Activated T-cell treated with anti-CD3 and anti-CD28 coated beads for 24 hours (primary cell): ENCODE measurements around the gene FBXL16.

Experiments
- DNase-seq: peaks from one replicate; pipeline ENCODE4 v3.0.0-alpha.2; 2020; ENCODE audit warnings: low read depth

Gene FBXL16

GRCh38 chr16:734981-735881 is 29.6 kb upstream of the FBXL16 start:
- no peak for DNase-seq

GRCh38 chr16:734208-734980 is 28.8 kb upstream of the FBXL16 start:
- no peak for DNase-seq

- no peak for DNase-seq
Observed at GRCh38 chr16:733382-734207, 28.0 kb upstream of the FBXL16 start.

- DNase-seq, result no peak
Observed at GRCh38 chr16:732936-733335, 27.3 kb upstream of the FBXL16 start.

- DNase-seq, result no peak
Observed at GRCh38 chr16:732332-732731, 26.7 kb upstream of the FBXL16 start.

- no peak for DNase-seq
Observed at GRCh38 chr16:730666-731509, 25.3 kb upstream of the FBXL16 start.

GRCh38 chr16:729768-730665 is 24.4 kb upstream of the FBXL16 start:
- DNase-seq, result no peak

GRCh38 chr16:728890-729744 is 23.5 kb upstream of the FBXL16 start:
- DNase-seq, result no peak

GRCh38 chr16:728131-728889 is 22.7 kb upstream of the FBXL16 start:
- DNase-seq, result peak; percentile 49

- DNase-seq, result no peak
Observed at GRCh38 chr16:727291-727977, 21.8 kb upstream of the FBXL16 start.

- DNase-seq, result peak; percentile 52
Observed at GRCh38 chr16:726438-727290, 21.1 kb upstream of the FBXL16 start, which contains the start of the genes CCDC78 and HAGHL. Gene CCDC78, minus strand, starts transcription at chr16:726443. Its CDS starts 76 bp downstream, at chr16:726367. Gene HAGHL, plus strand, starts transcription at chr16:727106. Its CDS starts 404 bp downstream, at chr16:727510.

- DNase-seq, result no peak
Observed at GRCh38 chr16:726188-726437, 20.5 kb upstream of the FBXL16 start.

- DNase-seq, result no peak
Observed at GRCh38 chr16:725463-726187, 20.0 kb upstream of the FBXL16 start.

GRCh38 chr16:725041-725376 is 19.4 kb upstream of the FBXL16 start:
- no peak for DNase-seq

- no peak for DNase-seq
Observed at GRCh38 chr16:724188-725040, 18.8 kb upstream of the FBXL16 start.

GRCh38 chr16:723695-724094 is 18.1 kb upstream of the FBXL16 start:
- no peak for DNase-seq
